Neural cell (in vitro differentiated cells): ENCODE data around the gene SERPINB1. TPM values are rescaled to one million over a fixed set of nuclear protein-coding genes. Genes with fewer than 3 reads are reported as not detected.

ENCODE experiments used
- H2AFZ ChIP-seq: fragments of 200-600, 300-800 bp; sonication (generic), shearing (Covaris generic); 2 replicates; pipeline ENCODE4 v1.6.0; 2014; ENCODE audit warnings: low read depth, mild to moderate bottlenecking, antibody characterized with exemption, low read length, moderate library complexity
- H3F3A ChIP-seq: fragments of 200-600 bp; shearing (Covaris generic); 2 replicates; pipeline ENCODE4 v1.6.1; 2016; ENCODE audit warnings: mild to moderate bottlenecking, moderate library complexity, mixed read lengths, antibody characterized with exemption, low read length; ENCODE audit not compliant: insufficient read depth, poor library complexity, severe bottlenecking
- H3K27ac ChIP-seq: fragments of 200-600, 300-800 bp; sonication (generic), shearing (Covaris generic); 2 replicates; pipeline ENCODE4 v1.5.1; 2014; ENCODE audit warnings: mild to moderate bottlenecking, low read length, moderate library complexity
- H3K27me3 ChIP-seq: fragments of 300-800, 200-600 bp; sonication (generic), shearing (Covaris generic); 2 replicates; pipeline ENCODE4 v1.6.0; 2014; ENCODE audit warnings: mild to moderate bottlenecking, low read depth, low read length, moderate library complexity; ENCODE audit not compliant: insufficient read depth
- H3K36me3 ChIP-seq: fragments of 300-800, 200-600 bp; sonication (generic), shearing (Covaris generic); 2 replicates; pipeline ENCODE4 v1.5.1; 2014; ENCODE audit warnings: mild to moderate bottlenecking, antibody characterized with exemption, low read length, moderate library complexity; ENCODE audit not compliant: insufficient read depth
- H3K4me2 ChIP-seq: fragments of 300-800, 200-600 bp; sonication (generic), shearing (Covaris generic); 2 replicates; pipeline ENCODE4 v1.6.0; 2014; ENCODE audit warnings: mild to moderate bottlenecking, low read length
- H3K4me3 ChIP-seq: fragments of 300-800, 200-600 bp; sonication (generic), shearing (Covaris generic); 2 replicates; pipeline ENCODE4 v1.5.1; 2014; ENCODE audit warnings: mild to moderate bottlenecking, low read length, moderate library complexity
- H3K79me2 ChIP-seq: fragments of 200-600 bp; shearing (Covaris generic); replicated peaks from 2 replicates; pipeline ENCODE4 v1.6.0; 2014; ENCODE audit warnings: mild to moderate bottlenecking, low read length, moderate library complexity; ENCODE audit not compliant: insufficient read depth
- H3K9ac ChIP-seq: fragments of 300-800, 200-600 bp; sonication (generic), shearing (Covaris generic); 2 replicates; pipeline ENCODE4 v1.6.1; 2016; ENCODE audit warnings: mild to moderate bottlenecking, low read length, mixed read lengths
- H3K9me2 ChIP-seq: fragments of 200-600 bp; shearing (Covaris generic); 2 replicates; pipeline ENCODE4 v1.6.1; 2016; ENCODE audit warnings: mild to moderate bottlenecking, low read length, mixed read lengths; ENCODE audit not compliant: insufficient read depth
- H3K9me3 ChIP-seq: fragments of 200-600, 300-800 bp; sonication (generic), shearing (Covaris generic); 2 replicates; pipeline ENCODE4 v1.6.1; 2016; ENCODE audit warnings: mild to moderate bottlenecking, mixed run types, low read length, moderate library complexity, mixed read lengths
- H4K20me1 ChIP-seq: fragments of 200-600 bp; shearing (Covaris generic); 2 replicates; pipeline ENCODE4 v1.6.1; 2016; ENCODE audit warnings: mild to moderate bottlenecking, mixed run types; ENCODE audit not compliant: insufficient read depth
- CTCF ChIP-seq: fragments of 450-650 bp; IDR thresholded peaks from 2 replicates; pipeline ENCODE4 v1.5.1; 2014; ENCODE audit warnings: antibody characterized with exemption, mild to moderate bottlenecking, moderate library complexity; ENCODE audit not compliant: poor library complexity, severe bottlenecking
- EP300 ChIP-seq: fragments of 450-650 bp; conservative IDR thresholded peaks from 2 replicates; pipeline ENCODE4 v1.6.1; 2014; ENCODE audit warnings: antibody characterized with exemption, mild to moderate bottlenecking, moderate library complexity; ENCODE audit not compliant: poor library complexity, severe bottlenecking
- EZH2 ChIP-seq: fragments of 200-600, 300-800 bp; shearing (Covaris generic), sonication (generic); IDR thresholded peaks from 2 replicates; pipeline ENCODE4 v1.6.1; 2014; ENCODE audit warnings: antibody characterized with exemption, low read length, borderline replicate concordance, mild to moderate bottlenecking; ENCODE audit not compliant: insufficient read depth, poor library complexity, severe bottlenecking
- MXI1 ChIP-seq: fragments of 450-650 bp; conservative IDR thresholded peaks from 2 replicates; pipeline ENCODE4 v1.6.1; 2014; ENCODE audit warnings: antibody characterized with exemption, mild to moderate bottlenecking; ENCODE audit not compliant: poor library complexity, severe bottlenecking
- POLR2AphosphoS5 ChIP-seq: IDR thresholded peaks from 2 replicates; pipeline ENCODE4 v1.6.1; 2012
- RAD21 ChIP-seq: fragments of 450-650 bp; conservative IDR thresholded peaks from 2 replicates; pipeline ENCODE4 v1.6.1; 2014; ENCODE audit warnings: antibody characterized with exemption, mild to moderate bottlenecking, moderate library complexity
- SMC3 ChIP-seq: fragments of 450-650 bp; conservative IDR thresholded peaks from 2 replicates; pipeline ENCODE4 v1.6.1; 2014; ENCODE audit warnings: antibody characterized with exemption, mild to moderate bottlenecking, moderate library complexity; ENCODE audit not compliant: poor library complexity
- TAF1 ChIP-seq: IDR thresholded peaks from 2 replicates; pipeline ENCODE4 v1.6.1; 2012; ENCODE audit warnings: low read depth
- polyA plus RNA-seq: library from polyadenylated mRNA; depleted of rRNA; stranded (reverse); fragments of >200 nt; gene quantifications from 2 replicates; pipeline ENCODE4 v1.2.3, GENCODE V29; 2014
- TF ChIP-seq, protein P1 (sequence below): IDR thresholded peaks from 2 replicates; pipeline ENCODE4 v1.6.1; 2012; ENCODE audit warnings: borderline replicate concordance

SERPINB1 gene
- polyA plus RNA-seq, 1 donor from 2014 or later, result not detected

DNA sequence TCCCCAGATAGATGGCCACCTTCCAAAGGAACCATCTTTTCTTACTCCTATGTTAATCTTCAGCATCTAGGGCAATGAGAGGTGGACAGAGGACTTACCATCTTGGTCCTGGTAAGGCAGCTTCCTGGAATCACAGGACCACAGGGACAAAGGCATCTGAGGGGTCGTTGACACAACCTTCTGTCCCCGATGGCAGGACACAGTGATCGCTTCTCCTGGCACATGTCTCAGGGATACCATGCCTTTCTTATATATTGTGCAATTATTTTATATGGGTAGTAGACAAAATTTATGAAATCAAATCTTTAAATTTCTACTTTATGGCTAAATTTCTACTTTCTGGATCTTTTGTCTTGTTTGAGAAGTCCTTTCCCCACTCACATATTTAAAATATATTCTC, 20.1 kb downstream of the SERPINB1 start:
- Histone ChIP-seq H3K79me2 (no peaks in the 10 kb centered on the region), H3K9ac (no peak overlapping the region), H3K9me3 (no peaks in the 10 kb centered on the region), H3K4me3 (no peak overlapping the region), H3F3A (no peaks in the 10 kb centered on the region), H3K9me2 (no peaks in the 10 kb centered on the region), H3K27me3 (no peaks in the 10 kb centered on the region), H3K36me3 (no peaks in the 10 kb centered on the region), H3K27ac (no peak overlapping the region), H2AFZ (no peak overlapping the region), H4K20me1 (no peaks in the 10 kb centered on the region), H3K4me2 (no peak overlapping the region)
- no peak for TF ChIP-seq MXI1
- TF ChIP-seq, protein P1, sequence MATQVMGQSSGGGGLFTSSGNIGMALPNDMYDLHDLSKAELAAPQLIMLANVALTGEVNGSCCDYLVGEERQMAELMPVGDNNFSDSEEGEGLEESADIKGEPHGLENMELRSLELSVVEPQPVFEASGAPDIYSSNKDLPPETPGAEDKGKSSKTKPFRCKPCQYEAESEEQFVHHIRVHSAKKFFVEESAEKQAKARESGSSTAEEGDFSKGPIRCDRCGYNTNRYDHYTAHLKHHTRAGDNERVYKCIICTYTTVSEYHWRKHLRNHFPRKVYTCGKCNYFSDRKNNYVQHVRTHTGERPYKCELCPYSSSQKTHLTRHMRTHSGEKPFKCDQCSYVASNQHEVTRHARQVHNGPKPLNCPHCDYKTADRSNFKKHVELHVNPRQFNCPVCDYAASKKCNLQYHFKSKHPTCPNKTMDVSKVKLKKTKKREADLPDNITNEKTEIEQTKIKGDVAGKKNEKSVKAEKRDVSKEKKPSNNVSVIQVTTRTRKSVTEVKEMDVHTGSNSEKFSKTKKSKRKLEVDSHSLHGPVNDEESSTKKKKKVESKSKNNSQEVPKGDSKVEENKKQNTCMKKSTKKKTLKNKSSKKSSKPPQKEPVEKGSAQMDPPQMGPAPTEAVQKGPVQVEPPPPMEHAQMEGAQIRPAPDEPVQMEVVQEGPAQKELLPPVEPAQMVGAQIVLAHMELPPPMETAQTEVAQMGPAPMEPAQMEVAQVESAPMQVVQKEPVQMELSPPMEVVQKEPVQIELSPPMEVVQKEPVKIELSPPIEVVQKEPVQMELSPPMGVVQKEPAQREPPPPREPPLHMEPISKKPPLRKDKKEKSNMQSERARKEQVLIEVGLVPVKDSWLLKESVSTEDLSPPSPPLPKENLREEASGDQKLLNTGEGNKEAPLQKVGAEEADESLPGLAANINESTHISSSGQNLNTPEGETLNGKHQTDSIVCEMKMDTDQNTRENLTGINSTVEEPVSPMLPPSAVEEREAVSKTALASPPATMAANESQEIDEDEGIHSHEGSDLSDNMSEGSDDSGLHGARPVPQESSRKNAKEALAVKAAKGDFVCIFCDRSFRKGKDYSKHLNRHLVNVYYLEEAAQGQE, result no peak
- TF ChIP-seq EZH2, result no peak
- TF ChIP-seq EP300, result no peak

GRCh38 chr6:2820415-2820814, 21.2 kb downstream of the SERPINB1 start:
- Histone ChIP-seq H3K9me2 (no peaks in the 10 kb centered on the region), H3K27me3 (no peaks in the 10 kb centered on the region), H3F3A (no peaks in the 10 kb centered on the region), H3K9me3 (no peaks in the 10 kb centered on the region), H3K4me2 (no peak overlapping the region), H4K20me1 (no peaks in the 10 kb centered on the region), H2AFZ (no peak overlapping the region), H3K4me3 (no peak overlapping the region), H3K9ac (no peak overlapping the region), H3K79me2 (no peaks in the 10 kb centered on the region), H3K27ac (no peak overlapping the region), H3K36me3 (no peaks in the 10 kb centered on the region)
- TF ChIP-seq CTCF (no peak), EZH2 (no peak), EP300 (no peak), POLR2AphosphoS5 (no peak), SMC3 (no peak), RAD21 (no peak), MXI1 (no peak), TAF1 (no peak)
- TF ChIP-seq, protein P1, result no peak
